GM19463 (cell line): ENCODE data around the gene C8B.

Experiments
- ATAC-seq: cut with Tn5 transposase; IDR thresholded peaks from one replicate; pipeline ENCODE4 v1.9.1; 2021; ENCODE audit warnings: mild to moderate bottlenecking, moderate library complexity; ENCODE audit not compliant: unreplicated experiment

The C8B gene

DNA sequence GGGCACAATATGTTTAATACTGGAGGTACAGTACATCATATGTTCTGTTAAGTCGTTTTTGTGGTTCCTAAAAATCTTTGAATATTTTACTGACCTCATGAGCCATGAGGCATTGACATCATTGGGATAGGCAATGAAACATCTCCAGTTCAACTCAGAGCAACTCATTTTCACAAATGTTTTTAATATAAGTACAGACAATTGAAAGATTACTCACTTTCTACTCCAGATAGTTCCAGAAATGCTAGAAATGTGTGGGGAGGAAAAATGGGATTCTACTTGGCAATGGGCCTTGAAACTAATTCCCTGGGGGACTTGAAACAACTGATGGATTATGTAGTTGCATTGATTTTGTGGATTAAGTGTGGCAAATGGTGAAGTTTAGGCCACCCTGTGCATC lies 7.2 kb upstream of the C8B start:
- no peak for ATAC-seq

- no peak for ATAC-seq
Observed at GRCh38 chr1:56970280-56970679, 4.5 kb upstream of the C8B start.

- ATAC-seq, result no peak
Observed at GRCh38 chr1:56968878-56969495, 3.2 kb upstream of the C8B start.

DNA sequence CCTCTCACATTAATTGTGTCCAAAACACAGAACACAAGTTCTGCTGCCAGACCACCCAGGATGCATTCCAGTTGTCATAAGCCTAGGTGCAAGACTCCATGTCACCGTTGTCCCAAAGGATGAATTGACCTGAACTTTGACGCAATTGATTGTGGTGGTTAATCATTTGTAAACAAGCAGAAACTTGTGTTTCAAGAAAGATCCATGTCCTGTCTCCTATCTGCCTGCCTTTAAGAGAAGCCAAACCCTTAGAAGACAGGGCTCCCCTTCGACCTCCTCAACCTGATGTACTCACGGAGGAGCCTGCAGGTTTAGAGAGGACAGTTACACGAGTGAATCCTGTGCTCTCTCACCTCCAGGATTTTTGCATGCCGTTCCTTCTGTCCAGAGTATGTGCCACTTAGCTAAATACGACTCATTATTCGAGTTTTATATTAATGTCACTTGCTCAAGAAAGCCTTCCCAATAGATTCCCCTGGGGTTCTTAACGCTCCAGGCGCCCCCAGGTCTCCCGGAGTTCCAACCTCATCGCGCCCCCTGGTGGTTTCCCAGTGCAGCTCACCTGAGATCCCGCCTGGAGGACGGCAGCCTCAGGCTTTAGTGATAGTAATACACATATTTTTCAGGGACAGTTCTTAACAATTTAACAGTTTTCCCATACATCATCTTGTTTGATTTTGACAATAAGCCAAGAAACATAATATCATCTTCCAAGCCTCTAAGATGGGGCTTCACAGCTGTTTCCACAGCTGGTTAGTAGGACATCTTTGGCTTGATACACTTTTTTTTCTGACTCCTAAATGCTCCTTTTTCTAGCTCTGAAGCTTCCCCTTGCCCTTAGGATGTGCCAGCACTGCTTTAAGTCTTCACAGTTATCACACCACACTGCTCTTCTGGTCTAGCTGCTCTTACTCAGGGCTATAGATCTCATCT lies 2.4 kb upstream of the C8B start:
- no peak for ATAC-seq

DNA sequence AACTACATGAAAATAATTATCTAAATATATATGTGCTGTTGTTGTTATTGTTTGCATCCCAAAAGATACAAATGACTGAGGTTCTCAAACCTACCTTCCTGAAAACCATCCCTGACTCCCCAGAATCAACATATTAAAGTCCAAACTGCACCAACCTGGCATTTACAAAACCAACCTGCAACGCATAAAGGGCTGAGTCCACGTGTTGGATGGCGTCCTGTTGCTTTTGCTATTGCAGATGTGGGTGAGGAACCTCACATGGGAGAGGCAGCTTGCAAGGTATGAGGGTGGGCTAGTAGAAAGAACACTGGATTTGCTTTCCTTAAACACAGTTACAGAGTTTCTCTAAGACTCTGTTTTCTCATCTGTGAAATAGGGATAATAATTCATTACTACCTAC lies 1.5 kb upstream of the C8B start:
- no peak for ATAC-seq

DNA sequence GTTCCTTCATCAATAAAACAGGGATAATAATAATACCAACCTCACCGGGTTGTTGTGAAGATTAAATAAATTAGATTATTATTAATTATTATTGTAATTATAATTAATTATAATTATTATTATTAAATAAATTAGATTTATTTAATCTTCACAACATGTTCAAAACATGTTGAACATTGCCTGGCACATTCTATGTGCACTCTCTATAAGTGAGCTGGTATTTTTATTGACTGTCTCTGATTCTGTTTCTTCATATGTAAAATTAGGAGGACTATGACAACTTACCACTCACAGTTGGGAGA lies 834 bp upstream of the C8B start:
- ATAC-seq, result no peak

DNA sequence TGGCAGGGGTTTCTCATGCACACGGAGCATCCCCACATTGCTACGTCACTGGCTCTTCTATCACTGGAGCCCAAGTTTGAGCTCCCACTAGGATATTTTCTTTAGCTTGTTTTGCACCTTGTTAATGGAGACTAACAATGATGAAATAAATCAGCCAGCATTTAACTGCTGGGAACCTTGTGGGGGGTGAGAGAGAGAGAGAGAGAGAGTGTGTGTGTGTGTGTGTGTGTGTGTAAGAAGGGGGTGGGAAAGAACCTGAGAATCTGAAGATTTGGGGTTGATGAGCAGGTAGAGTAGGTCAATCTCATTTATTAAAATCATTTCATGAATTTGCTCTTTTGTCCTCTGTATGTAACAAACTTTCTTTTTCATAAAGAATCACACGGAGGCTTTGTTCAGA lies 624 bp downstream of the C8B start:
- no peak for ATAC-seq

- ATAC-seq, result no peak
Observed at GRCh38 chr1:56964349-56965017, 1.3 kb downstream of the C8B start.

DNA sequence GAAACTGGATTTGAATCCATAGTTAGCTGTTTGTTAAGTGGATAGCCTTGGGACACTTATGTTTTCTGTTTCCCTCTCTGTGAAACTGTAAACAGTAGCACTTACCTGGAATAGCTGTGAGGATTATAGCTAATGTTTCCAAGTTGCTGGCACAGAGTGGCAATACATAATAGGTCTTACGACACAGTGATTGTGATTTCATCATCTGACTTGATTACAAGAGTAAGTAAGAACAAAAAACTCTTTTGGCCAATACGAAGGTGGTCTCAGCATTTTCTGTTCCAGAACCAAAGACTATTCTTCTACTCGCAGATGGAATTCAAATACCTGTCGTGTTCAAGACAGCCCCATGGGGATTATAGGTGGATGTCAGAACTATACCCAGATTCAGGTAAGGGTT lies 2.1 kb downstream of the C8B start:
- ATAC-seq, result no peak

DNA sequence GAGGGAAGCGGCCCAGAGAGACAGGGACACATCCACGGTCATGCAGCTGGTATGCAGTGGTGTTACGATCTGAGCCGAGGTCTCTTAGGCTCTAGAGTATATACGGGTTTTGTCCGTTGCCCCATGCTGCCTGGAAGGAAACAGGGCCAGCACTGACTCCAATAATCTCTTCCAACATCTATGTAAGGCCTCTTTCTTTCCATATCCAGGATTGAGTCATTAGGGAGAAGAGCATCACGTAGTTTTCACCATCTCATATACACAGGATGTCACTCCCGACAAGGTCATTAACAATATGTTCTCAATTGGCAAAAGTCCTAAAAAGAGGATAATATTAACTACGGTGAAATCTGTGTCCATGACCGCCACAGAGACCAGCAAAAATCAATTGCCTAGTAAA lies 4.4 kb downstream of the C8B start:
- ATAC-seq, result no peak

DNA sequence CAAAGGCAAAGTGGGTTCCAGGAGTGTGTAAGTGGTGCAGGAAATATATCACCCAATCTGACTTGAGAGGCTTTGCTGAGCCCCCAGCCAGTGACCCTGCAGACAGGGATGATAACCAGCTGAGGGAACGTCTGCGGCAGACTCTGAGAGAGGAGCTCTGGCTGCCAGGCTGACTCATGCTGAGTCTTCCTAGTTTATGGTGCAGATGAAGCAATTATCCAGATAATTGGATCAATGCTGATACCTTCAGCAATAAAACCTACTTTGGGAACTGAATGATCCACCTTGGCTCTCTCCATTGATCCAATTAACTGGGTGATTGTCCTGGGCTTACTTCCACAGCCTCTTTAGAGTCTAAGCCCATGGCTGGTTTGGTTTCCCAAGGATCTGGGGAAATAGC lies 7.3 kb downstream of the C8B start:
- ATAC-seq, result no peak

DNA sequence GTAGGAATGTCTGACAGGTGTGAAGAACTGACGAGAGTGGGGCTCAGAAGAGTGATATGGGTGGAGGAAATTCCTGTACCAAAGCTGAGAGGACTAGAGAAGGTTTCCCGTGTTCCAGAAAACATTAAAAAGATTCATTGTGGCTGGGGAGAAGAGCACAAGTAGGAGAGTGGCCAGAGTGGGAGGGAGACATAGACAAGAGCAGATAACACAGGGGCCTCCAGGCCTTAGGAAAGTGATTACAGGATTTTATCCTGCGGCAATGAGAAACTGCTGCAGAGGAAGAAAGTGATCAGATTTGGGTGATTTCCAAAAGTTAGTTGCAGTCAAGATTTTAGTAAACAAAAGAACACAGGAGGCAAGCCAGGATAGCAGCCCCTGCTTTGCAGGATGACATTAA lies 7.9 kb downstream of the C8B start:
- ATAC-seq, result no peak

- no peak for ATAC-seq
Observed at GRCh38 chr1:56954664-56955063, 11.2 kb downstream of the C8B start.

DNA sequence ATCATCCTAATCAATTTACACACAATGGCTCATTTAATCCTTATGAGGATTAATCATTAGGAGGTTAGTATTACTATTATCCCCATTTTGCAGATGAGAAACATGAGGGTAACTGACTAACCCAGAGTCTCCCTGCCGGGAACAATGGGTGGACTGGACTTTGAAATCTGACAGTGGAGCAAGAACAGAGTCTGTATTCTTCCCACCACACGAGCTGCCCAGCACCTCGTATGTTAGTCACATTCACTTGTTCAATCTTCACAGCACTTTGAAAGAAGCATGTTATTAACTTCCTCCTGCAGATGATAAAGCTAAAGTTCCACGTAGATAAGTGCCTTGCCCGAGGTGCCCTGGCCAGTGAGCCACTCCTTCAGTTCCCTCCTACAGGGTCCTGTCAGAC lies 12.4 kb downstream of the C8B start:
- ATAC-seq, result no peak

DNA sequence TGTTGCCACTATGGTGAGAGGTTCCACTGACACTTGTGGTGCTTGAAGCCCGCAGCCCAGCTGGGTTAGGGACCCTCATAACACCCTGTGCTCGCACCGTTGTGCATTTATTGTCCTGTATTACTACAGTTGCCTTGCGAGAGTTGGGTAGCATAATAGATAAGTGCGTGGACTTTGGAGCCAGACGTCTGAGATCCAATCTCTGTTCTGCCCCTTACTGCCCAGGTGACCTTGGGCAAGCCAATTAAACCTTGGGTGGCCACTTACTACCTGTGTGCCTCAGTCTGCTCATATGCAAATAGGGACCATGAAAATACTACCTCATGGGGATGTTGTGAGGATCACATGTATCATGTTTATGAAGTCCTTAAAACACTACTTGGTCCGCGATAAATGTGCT lies 13.3 kb downstream of the C8B start:
- ATAC-seq, result no peak

GRCh38 chr1:56948403-56949023 lies 17.3 kb downstream of the C8B start:
- ATAC-seq, result no peak

DNA sequence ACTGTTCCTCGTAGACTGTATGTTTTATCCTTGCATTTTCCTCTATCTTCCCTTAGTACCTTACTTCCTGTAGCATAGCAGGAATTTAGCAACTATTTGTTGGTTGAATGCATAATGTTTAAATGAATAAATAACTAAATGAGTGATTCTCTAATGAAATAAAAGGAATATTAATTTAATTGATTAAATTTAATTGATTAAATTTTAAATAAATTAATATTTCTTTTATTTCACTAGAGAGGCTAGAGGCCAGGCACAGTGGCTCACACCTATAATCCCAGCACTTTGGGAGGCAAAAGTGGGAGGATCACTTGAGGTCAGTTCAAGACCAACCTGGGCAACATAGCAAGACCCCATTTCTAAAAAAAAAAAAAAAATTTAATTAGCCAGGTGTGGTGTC lies 25.8 kb downstream of the C8B start:
- no peak for ATAC-seq

DNA sequence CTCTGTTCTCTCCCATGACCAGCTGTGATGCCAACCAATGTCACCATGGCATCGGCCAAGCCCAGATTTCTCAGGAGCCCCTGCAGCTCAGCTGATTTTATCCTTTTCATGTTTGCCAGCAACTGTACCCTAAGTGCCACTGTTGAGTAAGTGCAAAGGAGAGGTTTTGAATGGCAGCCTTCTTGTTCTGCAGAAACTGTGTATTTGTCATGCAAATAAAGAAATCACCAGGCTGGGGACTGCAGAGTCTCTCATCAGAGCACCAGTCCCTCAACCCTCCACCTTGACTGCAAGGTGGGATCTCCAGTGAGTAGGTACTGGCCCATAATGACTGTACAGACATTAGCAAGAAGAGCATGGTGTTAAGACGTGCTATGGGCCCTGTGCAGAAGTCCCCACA lies 26.6 kb downstream of the C8B start:
- ATAC-seq, result no peak

DNA sequence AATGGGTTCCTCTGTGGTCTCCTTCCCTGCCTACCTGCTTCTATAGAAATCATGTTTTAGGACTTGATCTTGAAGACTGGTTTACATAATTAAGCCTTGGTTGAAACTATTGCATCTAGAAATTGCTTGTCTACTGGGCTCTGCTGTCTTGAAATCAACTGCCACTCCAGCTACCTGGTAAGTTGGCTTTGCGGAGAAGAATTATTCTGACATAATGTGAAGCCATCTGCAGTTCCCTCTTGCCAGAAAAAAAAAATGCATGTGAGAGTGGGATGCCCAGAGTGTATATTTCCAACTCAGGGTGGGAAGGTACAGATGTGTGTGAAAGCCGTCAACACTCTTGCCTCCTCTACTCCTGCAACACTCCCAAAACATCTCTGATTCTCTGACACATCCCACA lies 27.2 kb downstream of the C8B start:
- ATAC-seq, result no peak

DNA sequence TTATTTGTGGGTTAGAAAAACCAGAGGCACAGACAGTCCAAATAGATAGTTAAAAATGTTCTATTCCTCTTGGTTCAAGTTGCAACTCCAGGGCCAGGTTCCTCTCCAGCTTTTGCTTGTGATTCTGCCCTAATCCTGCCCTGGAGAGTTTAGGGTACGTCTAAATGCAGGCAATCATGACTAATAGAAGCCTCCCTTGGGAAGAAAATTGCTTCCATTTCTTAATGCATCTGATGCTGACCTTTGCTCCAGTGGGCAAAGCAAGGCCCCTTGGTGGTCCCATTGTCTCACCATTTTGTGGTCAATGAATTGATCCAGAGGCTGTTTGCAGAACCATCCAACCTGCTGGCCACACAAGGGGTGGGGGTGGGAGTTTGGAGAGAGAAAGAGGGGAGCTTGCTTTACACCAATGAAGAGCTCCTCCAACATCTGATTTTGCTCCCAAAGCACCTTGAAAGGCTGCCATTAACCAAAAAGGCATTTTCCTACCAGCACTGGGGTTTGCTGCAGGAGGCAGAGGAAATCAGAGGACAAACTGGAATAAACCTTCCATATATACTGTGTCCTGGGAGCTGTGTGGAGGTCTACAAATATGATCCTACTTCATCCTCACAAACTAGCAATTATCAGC lies 31.3 kb downstream of the C8B start:
- ATAC-seq, result no peak

GRCh38 chr1:56933606-56934005 lies 32.2 kb downstream of the C8B start:
- ATAC-seq, result no peak
